HL-60 (cell line): ENCODE data around the gene DDO.

Experiments used
- CTCF ChIP-seq: IDR thresholded peaks from one replicate; pipeline ENCODE4 v1.5.1; 2011; ENCODE audit warnings: low read length, control low read depth, inconsistent platforms; ENCODE audit not compliant: insufficient read depth
- GABPA ChIP-seq: IDR thresholded peaks from 2 replicates; pipeline ENCODE4 v1.6.1; 2012; ENCODE audit warnings: low read depth
- POLR2AphosphoS5 ChIP-seq: IDR thresholded peaks from 2 replicates; pipeline ENCODE4 v1.6.1; 2012; ENCODE audit warnings: low read depth
- REST ChIP-seq: IDR thresholded peaks from 2 replicates; pipeline ENCODE4 v1.6.1; 2012; ENCODE audit warnings: low read depth; ENCODE audit not compliant: insufficient replicate concordance
- SPI1 ChIP-seq: IDR thresholded peaks from 2 replicates; pipeline ENCODE4 v1.6.1; 2012; ENCODE audit warnings: low read depth, mild to moderate bottlenecking, borderline replicate concordance

- TF ChIP-seq CTCF (no peak), POLR2AphosphoS5 (no peak), REST (no peak), SPI1 (no peak), GABPA (no peak)
Observed at GRCh38 chr6:110378552-110378951, 36.8 kb downstream of the DDO start.
